ENCODE results near the gene MGLL.

Gene MGLL

DNA sequence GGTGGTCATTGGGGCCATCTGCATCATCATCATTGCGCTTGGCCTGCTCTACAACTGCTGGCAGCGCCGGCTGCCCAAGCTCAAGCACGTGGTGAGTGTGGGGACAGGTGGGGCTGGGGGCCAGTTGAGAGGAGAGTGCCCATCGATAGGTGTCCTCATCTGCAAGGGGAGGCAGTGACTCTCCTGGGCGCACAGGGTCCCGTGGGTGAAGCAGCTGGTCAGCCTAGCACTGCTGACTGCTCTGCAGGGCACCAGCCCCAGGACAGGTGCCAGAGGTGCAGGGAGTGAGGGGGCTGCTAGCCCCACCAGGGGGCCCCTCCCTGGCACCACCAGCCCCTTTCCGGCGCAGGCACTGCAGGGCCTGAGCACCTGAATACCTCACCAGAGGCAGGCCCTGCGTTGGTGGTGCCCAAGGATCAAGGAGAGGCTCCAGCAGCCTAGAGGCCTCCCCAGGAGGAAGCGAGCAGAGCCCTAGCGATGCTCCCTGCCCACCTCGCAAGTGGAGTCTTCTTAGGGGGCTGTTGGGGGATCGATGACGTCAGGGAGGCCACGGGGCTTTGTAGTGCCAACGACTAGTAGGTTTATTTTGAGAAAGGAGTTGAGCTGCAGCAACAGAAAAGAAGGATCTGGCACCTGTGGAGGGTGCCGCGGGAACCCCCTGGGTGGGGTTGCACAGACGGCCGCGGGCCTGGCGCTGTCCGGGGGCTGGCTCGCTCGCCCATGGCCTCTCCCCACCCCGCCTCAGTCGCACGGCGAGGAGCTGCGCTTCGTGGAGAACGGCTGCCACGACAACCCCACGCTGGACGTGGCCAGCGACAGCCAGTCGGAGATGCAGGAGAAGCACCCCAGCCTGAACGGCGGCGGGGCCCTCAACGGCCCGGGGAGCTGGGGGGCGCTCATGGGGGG is 150.5 kb downstream of the MGLL start:
- H3F3A ChIP-seq (ENCODE audit: insufficient read depth, low read length), result no peaks in the 10 kb centered on the region
- H3K27me3 ChIP-seq (ENCODE audit: insufficient read depth, low read length), result no peaks in the 10 kb centered on the region; the same call in 1 of the 2 replicates
- peak overlapping the region; percentile 97 for H3K4me3 ChIP-seq (ENCODE audit: low read depth, low read length, poor library complexity, severe bottlenecking)
- H3K9me3 ChIP-seq (ENCODE audit: low read length), result no peaks in the 10 kb centered on the region
- no peak overlapping the region for H2AFZ ChIP-seq (ENCODE audit: low read length)
- H3K4me2 ChIP-seq (ENCODE audit: low read length), result peak overlapping the region; percentile 79
- no peaks in the 10 kb centered on the region for H4K20me1 ChIP-seq (ENCODE audit: insufficient read depth, low read length)
- H3K9ac ChIP-seq (ENCODE audit: low read length), result peak overlapping the region; percentile 82
- H3K79me2 ChIP-seq (ENCODE audit: insufficient read depth, low read length), result no peaks in the 10 kb centered on the region
- no peaks in the 10 kb centered on the region for H3K36me3 ChIP-seq (ENCODE audit: insufficient read depth, low read length)
- H3K9me2 ChIP-seq (ENCODE audit: low read depth, low read length), result no peaks in the 10 kb centered on the region
- peaks cover 17% of the 10 kb centered on the region for H3K4me1 ChIP-seq (ENCODE audit: insufficient read depth, low read length, severe bottlenecking)
- no peak overlapping the region for H3K27ac ChIP-seq (ENCODE audit: low read depth, low read length, poor library complexity, severe bottlenecking)
- TF ChIP-seq EZH2 (IDR thresholded peaks at IDR 0.05; ENCODE audit: borderline replicate concordance, low read length) (no peak), CTCF (IDR thresholded peaks at IDR 0.05; ENCODE audit: low read length) (no peak; the same call in 1 of the 2 replicates)

DNA sequence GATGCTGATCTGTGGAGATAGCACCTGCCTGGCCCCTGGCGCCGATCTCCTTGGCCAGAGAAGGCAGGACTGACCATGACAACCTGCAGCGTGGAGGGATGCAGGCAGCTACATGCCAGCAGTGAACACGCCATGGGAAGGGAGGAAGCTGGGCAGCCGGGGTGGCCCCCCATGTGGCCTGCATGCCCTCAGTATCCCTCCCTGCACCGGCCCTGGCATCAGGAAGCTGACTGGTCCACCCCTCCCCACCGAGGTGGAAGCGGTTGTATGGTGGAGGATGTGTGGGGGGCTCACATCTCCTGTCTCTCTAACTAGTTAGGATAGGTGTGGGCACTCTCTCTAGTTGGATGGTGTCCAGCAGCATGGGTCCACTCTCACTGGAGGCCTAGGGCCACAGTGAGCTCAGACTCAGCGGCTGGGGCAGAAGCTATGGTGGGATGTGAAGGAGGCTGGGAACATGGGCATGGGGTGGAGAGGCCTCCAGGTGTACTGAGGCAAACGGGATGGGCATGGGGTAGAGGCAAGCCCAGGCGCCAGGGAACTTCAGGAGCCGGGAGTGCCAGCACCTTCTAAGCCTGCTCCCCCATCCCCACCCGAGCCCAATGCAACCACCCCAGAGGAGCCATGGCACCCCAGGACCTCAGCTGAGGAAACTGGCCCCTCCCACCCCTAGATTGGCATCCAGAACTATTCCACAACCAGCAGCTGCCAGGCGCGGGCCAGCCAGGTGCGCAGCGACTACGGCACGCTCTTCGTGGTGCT is 151.4 kb downstream of the MGLL start:
- Histone ChIP-seq H3K36me3 (ENCODE audit: insufficient read depth, low read length) (0 out of 2 replicates have a peak, but pooled peaks cover 3% of the 10 kb centered on the region), H3K79me2 (ENCODE audit: insufficient read depth, low read length) (no peaks in the 10 kb centered on the region), H4K20me1 (ENCODE audit: insufficient read depth, low read length) (no peaks in the 10 kb centered on the region), H3K27me3 (ENCODE audit: insufficient read depth, low read length) (no peaks in the 10 kb centered on the region; the same call in 1 of the 2 replicates), H3K4me3 (ENCODE audit: low read depth, low read length, poor library complexity, severe bottlenecking) (peak overlapping the region; percentile 97), H3K4me1 (ENCODE audit: insufficient read depth, low read length, severe bottlenecking) (peaks cover 17% of the 10 kb centered on the region), H3K9ac (ENCODE audit: low read length) (no peak overlapping the region; the same call in 1 of the 2 replicates), H3K9me2 (ENCODE audit: low read depth, low read length) (no peaks in the 10 kb centered on the region), H3F3A (ENCODE audit: insufficient read depth, low read length) (no peaks in the 10 kb centered on the region), H3K9me3 (ENCODE audit: low read length) (no peaks in the 10 kb centered on the region), H2AFZ (ENCODE audit: low read length) (no peak overlapping the region), H3K4me2 (ENCODE audit: low read length) (peak overlapping the region; percentile 79; the same call in 1 of the 2 replicates), H3K27ac (ENCODE audit: low read depth, low read length, poor library complexity, severe bottlenecking) (no peak overlapping the region)
- TF ChIP-seq EZH2 (IDR thresholded peaks at IDR 0.05; ENCODE audit: borderline replicate concordance, low read length) (no peak), CTCF (IDR thresholded peaks at IDR 0.05; ENCODE audit: low read length) (no peak)

DNA sequence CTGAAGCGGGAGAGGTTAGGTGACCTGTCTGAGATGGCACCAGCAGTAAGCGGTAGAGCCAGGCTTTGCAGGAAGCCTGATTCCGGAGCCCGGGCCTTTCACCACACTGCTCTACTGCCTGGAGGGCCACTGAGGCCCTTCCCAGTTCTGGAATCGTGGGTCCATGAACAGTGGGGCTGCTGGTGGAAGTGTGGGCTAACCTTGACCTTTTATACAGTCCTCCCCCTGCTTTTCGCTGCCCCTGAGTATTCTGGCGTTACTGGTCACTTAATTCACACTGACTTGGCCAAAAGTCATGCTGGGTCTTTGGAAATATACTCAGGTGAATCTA is 152.1 kb downstream of the MGLL start:
- Histone ChIP-seq H3K4me2 (ENCODE audit: low read length) (no peak overlapping the region), H3K79me2 (ENCODE audit: insufficient read depth, low read length) (no peaks in the 10 kb centered on the region), H4K20me1 (ENCODE audit: insufficient read depth, low read length) (no peaks in the 10 kb centered on the region), H3K36me3 (ENCODE audit: insufficient read depth, low read length) (peaks cover 11% of the 10 kb centered on the region; the same call in 1 of the 2 replicates), H3K9ac (ENCODE audit: low read length) (no peak overlapping the region), H3K9me3 (ENCODE audit: low read length) (no peaks in the 10 kb centered on the region), H3K9me2 (ENCODE audit: low read depth, low read length) (no peaks in the 10 kb centered on the region), H2AFZ (ENCODE audit: low read length) (no peak overlapping the region), H3K27me3 (ENCODE audit: insufficient read depth, low read length) (no peaks in the 10 kb centered on the region), H3F3A (ENCODE audit: insufficient read depth, low read length) (no peaks in the 10 kb centered on the region), H3K4me1 (ENCODE audit: insufficient read depth, low read length, severe bottlenecking) (peaks cover 17% of the 10 kb centered on the region), H3K4me3 (ENCODE audit: low read depth, low read length, poor library complexity, severe bottlenecking) (no peak overlapping the region), H3K27ac (ENCODE audit: low read depth, low read length, poor library complexity, severe bottlenecking) (no peak overlapping the region)
- TF ChIP-seq EZH2 (IDR thresholded peaks at IDR 0.05; ENCODE audit: borderline replicate concordance, low read length), result no peak
- TF ChIP-seq CTCF (IDR thresholded peaks at IDR 0.05; ENCODE audit: low read length), result no peak

Data from OCI-LY1 (cell line).